ENCODE data around the gene BICC1.

- TF ChIP-seq EGR1 (IDR thresholded peaks at IDR 0.05; ENCODE audit: borderline replicate concordance, low read depth, low read length) = no peak
- TF ChIP-seq POLR2AphosphoS5 (IDR thresholded peaks at IDR 0.05; ENCODE audit: low read depth, low read length) = no peak
- TF ChIP-seq CTCF (IDR thresholded peaks at IDR 0.05; ENCODE audit: control extremely low read depth in 1 of 3, insufficient read depth in 1 of 3, low read depth in 1 of 3, low read length in 3 of 3) = no peak
Observed at GRCh38 chr10:58758321-58758720, 245.6 kb downstream of the BICC1 start.
